Mesangial cell (primary cell): ENCODE measurements around the gene PRR15L. TPM values are rescaled to one million over a fixed set of nuclear protein-coding genes. Genes with fewer than 3 reads are reported as not detected.

Source experiments
- total RNA-seq: library from RNA; depleted of rRNA; stranded (reverse); fragments of >200 nt; gene quantifications from 2 replicates; pipeline ENCODE4 v1.2.3, GENCODE V29; 2015

The PRR15L gene, protein sequence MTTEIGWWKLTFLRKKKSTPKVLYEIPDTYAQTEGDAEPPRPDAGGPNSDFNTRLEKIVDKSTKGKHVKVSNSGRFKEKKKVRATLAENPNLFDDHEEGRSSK
- 1.3 TPM in 1 of 2 replicates, not detected in the other for total RNA-seq

DNA sequence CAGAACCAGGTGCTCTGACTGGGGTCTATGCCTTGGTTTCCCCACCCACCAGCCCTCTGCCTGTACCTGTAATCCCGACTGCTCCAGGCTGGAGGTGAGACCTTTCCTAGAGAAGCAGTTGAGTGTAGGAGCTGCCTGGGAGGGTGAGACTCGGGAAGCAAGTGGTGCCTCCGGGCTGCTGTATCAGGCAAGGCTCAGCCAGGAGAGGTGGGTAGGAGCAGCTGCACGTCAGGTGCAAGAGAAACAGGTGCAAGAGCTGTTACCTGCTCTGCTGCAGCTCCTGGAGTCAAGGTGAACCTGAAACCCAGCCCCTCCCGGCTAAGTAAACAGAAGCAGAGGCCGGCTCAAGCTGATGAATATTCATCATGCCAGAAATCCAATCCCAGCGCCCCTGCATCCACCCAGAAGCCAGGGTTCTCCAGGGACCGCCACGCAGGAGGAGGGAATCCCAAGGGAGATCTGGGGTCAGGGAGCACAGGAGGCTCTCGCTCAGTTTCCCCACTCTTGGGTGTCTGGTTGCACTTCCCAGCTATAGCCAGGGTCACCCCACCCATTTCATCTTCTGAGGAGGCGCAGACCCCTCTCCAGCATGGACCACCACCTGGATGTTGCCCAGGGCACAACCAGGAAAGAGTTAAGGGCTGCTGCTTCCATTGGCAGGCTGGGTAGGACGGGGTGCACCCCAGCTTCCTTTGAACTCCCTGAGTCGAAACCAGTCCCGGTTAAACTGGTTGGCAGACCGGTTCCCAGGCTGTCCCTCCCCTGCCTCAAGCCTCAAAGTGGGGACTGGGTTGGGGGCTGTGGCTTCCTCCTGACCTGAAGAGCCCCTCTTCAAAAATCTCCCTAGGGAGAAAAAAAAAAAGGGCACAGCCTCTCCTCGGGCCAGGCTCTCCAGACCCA lies at the start of gene PRR15L:
TSS of gene PRR15L (minus strand) at position 293 of the 900 bp plus-strand sequence. CDS start 4,649 bp downstream, outside the sequence.

DNA sequence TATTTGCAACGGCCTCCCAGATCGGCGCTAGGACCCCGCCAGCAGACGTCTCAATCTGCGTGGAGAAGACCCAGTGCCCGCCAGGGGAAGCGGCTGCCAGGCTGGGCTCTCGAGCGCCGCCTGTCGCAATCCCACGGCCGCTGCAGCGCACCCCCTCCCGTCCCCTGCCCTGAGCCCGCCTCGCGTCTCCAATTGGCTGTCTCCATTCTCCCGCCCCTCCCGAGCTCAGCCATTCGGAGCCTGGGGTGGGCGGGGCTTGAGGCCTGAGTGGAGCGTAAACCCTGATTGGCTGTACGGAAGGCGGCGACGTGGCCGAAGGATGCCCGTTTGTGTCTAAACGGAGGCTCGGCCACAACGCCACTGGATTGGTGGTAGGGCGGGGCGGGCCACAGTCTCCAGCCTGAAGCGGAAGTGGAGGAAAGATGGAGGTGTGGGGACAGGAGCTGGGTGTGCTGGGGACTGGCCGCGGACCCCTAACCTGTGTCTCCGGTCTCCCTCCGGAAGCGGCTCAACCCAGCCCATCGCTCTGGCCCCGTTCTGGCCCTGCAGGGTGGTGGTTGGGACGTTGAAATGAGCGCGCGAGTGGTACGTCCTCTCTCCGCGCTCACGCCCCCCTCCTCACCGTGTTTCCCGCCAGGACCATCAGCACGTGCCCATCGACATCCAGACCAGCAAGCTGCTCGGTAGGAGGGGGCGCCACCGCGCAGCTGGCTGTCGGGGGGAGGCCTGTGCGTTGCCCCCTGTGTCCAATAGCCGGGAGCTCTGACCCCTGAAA lies 13.2 kb upstream of the PRR15L start, which contains the start of gene CDK5RAP3:
TSS of gene CDK5RAP3 (plus strand) at position 389 of the 775 bp plus-strand sequence. CDS start at position 423, 34 bp downstream.

DNA sequence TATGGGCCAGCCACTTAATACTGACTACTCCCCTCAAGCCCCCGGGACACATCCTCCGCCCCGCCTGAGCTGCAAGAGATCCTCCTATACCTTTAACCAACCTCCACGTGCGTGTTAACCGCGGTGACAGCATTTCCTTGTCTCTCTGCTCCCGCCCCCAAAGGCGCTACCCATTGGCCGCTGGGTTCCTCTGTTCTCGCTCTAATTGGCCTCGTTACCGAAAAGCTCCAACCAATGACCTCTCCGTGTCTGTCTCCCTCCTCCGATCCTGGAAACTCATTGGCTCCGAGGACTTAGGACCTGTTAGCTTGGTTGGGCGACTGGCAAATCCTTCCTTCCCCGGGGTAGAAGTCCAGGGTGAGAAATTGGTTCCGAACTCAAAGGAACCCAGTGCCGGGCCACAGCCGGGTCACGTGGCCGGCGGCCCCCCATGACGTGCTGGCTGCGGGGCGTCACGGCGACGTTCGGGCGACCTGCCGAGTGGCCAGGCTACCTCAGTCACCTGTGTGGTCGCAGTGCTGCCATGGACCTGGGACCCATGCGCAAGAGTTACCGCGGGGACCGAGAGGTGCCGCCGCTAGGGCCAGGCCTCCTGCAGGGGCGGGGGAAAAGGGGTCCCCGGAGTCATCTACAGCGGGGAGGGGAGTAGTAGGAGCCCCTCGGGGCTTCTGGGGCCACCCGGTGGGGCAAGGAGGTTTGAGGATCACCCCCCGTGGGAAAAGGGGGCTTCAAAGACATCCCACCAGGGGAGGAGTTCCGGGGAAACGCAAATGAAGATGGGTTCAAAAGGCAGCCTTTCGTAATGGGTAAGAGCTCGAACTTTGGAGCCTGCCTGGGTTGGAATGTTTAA lies 16.2 kb downstream of the PRR15L start, which contains the start of gene PNPO:
TSS of gene PNPO (plus strand) at position 326 of the 850 bp plus-strand sequence. CDS start at position 431, 105 bp downstream.

Other genes with a start within 250 kb of the PRR15L start
- gene TBX21, start 224.6 kb downstream of the PRR15L start, total RNA-seq = not detected in 2 replicates
- 5.2 and 18.1 TPM in 2 replicates for gene OSBPL7, start 136.1 kb downstream of the PRR15L start, total RNA-seq
- gene MRPL10, start 126.3 kb downstream of the PRR15L start, total RNA-seq = 51.2 and 95.3 TPM in 2 replicates
- 0.16 TPM in 1 of 2 replicates, not detected in the other for gene LRRC46, start 126.2 kb downstream of the PRR15L start, total RNA-seq
- gene SCRN2, start 116.6 kb downstream of the PRR15L start, total RNA-seq = 23.6 and 46.4 TPM in 2 replicates
- gene SP6, start 106.7 kb downstream of the PRR15L start, total RNA-seq = 0.38 and 0.65 TPM in 2 replicates
- gene SP2, start 61.6 kb downstream of the PRR15L start, total RNA-seq = 4.9 and 6.0 TPM in 2 replicates
- gene PNPO, start 16.3 kb downstream of the PRR15L start, total RNA-seq = 23.1 and 33.1 TPM in 2 replicates
- gene CDK5RAP3, start 13.2 kb upstream of the PRR15L start, total RNA-seq = 63.2 and 66.2 TPM in 2 replicates
- 10.6 and 23.1 TPM in 2 replicates for gene COPZ2, start 79.9 kb upstream of the PRR15L start, total RNA-seq
- gene NFE2L1, start 90.5 kb upstream of the PRR15L start, total RNA-seq = 129 and 133 TPM in 2 replicates
- 25.2 and 53.6 TPM in 2 replicates for gene CBX1, start 143.6 kb upstream of the PRR15L start, total RNA-seq
- 10.6 and 13.2 TPM in 2 replicates for gene SNX11, start 149.9 kb upstream of the PRR15L start, total RNA-seq